GM19193 (cell line): ENCODE data around the gene UGT1A10.

Experiments
- POLR2A ChIP-seq: IDR thresholded peaks from 4 replicates; pipeline ENCODE4 v1.6.1; 2011; ENCODE audit not compliant: insufficient read depth, insufficient read length; ENCODE audit errors: extremely low read depth

The UGT1A10 gene

DNA sequence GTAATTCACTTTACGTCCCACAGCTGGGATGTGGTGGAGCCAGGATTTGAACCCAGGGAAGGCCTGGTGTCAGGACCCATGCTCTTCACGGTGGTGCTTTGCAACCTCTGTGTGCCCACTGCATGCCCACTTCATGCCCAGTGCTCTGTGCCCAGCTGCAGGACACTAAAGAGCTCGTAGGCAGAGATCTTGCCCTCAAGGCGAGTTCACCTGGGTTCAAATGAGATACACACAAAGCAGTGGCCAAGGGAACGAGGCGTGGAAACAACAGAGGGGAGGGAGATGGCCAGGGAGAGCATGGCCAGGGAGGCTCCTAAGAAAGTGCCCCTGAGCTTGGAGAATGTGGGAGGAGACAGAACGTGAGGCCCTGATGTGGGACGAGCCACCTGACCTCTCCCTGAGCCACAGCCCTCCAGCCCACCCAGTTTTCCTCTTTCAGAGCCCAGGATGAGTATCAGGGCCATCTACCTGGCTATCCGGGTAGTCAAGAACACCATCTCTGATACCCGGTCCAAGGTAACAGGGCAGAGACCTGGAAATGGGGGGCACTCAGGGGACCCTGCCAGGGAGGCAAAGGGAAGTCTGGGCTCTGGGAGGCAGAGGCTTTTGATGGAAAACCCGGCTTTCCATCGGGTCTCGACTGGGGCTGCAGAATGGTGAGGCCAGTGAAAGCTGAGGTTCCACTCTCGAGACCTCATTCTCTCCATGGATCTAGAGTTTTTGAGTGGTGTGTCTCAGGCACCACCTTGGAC is 162.3 kb downstream of the UGT1A10 start:
- TF ChIP-seq POLR2A = no peak

DNA sequence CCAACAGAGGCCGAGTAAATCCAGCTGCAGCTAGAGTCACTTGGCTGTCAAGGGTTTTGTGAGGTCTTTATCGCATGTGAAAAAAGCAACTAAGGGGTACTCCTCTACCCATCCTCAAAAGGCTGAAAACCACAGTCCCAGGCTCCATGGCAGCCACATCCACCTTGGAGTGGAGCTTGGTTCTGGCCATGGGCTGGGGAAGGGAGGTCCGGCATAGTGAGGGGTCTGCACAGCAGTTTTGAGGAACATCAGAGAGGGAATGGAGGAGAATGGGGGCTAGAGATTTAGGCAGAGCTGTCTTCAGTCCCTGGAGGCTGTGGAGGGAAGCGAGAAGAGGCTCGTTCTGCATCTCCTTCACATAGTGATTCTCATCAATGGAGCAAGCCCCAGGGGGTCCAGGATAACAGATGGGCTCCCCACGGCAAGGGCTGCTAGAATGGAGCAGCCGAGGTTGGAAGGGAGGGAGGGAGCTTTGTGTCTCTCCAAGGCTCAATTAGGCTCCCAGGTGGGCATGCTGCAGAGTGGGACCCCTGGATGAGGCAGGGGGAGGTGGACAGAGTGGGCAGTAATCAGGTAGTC is 162.9 kb downstream of the UGT1A10 start:
- TF ChIP-seq POLR2A = no peak

DNA sequence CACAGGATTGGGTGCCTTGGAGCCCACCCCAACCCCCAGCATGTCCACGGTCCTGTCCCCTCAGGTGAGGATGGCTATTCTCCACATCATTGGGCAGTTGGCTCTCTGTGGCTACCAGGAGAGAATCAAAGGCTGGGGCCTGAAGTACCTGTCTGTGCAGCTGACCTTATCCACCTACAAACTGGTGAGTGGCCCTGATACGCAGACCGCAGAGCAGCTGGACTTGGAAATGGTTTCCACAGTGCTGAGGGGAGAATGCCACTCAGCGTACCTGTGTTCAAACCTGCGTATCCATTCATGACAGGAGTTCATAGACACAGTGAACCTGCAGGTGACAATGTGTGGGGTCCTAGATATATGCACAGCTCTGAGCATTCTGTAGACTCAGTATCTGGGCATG is 163.5 kb downstream of the UGT1A10 start:
- TF ChIP-seq POLR2A = no peak

DNA sequence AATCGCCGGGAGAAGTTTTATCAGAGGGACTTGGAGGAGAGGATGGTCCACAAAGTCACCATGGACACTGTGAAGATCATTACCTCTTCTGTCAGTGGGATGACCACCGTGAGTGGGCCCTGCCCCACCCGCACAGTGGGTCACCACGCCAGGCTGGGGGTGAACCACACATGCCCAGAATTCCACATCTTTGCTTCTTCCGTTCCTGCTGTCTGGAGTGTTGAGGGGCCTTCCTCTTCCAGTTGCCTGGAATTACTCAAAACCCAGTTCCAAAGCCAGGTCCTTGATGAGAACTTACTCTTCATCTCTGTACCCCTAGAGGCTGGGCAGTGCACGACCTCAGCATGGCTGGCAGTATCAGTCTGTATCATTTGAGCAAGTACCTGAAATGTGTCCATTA is 164.0 kb downstream of the UGT1A10 start:
- TF ChIP-seq POLR2A = no peak

DNA sequence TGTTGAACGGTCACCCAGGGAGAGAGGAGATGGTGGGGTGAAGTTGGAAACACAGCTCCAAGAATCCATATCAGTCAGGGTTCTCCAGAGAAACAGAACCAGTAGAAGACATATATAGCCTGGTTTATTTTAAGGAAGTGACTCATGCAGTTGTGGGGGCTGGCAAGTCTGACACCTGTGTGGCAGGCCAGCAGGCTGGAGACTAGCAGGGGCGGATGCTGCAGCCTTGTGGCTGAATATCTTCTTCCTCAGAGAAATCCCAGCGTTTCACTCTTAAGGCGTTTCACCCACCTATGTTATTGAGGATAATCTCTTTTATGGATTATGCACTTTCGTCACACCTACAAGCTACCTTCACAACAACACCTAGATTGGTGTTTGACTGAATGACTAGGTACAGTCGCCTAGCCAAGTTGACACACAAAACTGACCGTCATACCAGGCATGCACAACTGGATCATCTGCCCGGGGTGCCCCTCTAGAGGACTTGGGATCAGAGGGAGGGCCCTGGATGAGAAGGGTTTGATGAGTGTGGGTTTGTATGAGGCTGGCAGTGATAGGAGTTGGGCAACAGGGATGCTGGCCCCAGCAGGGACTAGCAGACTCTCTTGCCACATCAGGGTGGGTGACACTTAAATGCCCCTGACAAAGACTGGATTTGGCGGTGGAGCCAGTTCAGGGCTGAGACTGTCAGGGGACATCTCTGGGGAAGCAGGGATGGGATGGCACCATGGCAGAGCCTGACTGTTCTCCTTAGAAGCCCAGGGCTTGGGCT is 165.3 kb downstream of the UGT1A10 start:
- TF ChIP-seq POLR2A = no peak

DNA sequence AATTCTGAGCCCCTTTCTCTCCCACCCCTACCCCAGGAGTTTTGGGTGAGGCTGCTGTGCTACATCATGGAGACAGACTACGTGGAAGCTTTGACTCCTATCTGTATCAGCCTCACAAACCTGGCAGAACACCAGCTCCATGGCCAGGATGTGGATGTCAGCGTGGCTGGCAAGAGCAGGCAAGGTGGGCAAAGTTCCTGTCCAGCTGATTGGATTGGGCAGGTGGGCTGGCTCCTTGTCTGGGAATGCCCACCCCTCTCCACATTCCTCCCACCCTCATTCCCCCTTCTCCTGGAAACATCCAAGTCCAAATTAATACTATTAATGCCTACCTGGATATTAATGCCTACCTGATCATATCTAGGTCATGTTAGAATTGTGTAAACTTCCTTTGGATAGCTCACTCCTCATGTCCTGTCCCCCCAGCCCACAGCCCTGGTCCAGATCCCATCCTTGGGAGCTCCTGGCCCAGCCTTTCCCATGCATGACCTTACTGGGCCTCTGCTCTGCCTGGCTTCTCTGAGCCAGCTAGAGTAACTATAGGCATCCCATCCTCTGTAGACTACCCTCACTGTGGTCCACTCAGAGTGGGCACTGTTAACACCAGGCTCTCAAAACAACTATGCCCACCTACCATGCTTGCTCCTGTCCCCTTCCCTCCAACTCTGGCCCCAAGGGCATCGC is 166.0 kb downstream of the UGT1A10 start:
- no peak for TF ChIP-seq POLR2A

GRCh38 chr2:233803292-233803911 is 167.2 kb downstream of the UGT1A10 start:
- no peak for TF ChIP-seq POLR2A

DNA sequence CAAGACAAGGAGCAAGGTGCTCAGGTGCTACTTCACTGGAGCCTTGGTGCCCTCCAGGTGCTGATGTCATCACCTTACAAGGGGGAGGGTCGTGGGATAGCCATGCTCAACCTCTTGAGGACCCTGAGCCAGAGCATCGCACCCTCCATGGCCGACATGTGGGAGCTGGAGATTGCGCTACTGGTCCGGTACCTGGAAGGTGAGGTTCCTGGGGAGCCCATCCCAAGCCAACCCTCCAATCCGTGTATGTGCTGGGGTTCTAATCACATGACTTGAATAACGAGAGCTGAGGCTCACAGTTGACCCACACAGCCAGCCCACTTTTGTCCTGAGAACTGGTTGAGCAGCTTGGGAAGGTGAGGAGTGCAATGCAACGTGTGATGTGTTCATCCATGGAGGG is 167.7 kb downstream of the UGT1A10 start:
- no peak for TF ChIP-seq POLR2A

DNA sequence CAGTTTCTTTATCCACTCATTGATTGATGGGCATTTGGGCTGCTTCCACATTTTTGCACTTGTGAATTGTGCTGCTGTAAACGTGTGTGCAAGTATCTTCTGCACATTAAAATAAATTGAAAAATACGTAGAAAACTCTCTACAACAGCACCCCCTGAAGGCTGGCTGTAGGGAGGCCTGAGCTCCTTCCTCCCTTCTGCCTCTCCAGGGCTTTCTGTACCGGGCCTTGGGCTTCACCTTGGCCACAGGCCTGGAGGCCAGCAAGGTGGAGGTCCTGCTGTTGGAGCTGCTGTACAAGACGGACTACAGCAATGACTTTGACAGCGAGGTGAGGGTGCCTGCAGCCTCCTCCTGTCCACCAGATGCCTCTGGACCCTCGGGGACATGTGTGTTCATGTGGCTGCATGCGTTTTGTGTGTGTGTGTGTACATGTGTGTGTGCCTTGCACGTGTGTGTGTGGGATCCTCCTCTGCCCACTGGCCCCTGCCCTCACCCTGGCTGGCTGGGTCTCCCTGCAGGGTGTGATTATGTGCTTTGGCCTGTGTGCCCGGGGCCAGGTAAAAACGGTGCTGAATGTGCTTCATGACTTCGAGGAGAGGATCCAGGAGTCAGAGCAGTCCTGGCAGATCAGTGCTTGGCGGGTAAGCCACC is 171.1 kb downstream of the UGT1A10 start:
- TF ChIP-seq POLR2A = no peak

- no peak for TF ChIP-seq POLR2A
Measured at GRCh38 chr2:233807966-233808935, 172.0 kb downstream of the UGT1A10 start.

DNA sequence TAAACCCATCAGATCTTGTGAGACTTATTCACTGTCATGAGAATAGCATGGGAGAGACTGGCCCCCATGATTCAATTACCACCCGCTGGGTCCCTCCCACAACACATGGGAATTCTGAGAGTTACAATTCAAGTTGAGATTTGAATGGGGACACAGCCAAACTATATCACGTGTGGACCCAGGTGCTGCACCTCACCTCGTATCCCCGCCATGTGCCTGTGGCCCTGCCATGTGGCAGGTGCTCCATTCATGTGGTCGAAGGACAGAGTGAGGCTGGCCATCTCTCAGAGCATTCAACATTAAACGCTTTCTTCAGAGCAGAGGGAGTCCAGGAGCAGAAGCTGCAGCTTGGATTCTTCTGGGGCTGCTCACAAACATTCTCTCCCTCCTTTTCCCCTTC is 174.1 kb downstream of the UGT1A10 start:
- no peak for TF ChIP-seq POLR2A

DNA sequence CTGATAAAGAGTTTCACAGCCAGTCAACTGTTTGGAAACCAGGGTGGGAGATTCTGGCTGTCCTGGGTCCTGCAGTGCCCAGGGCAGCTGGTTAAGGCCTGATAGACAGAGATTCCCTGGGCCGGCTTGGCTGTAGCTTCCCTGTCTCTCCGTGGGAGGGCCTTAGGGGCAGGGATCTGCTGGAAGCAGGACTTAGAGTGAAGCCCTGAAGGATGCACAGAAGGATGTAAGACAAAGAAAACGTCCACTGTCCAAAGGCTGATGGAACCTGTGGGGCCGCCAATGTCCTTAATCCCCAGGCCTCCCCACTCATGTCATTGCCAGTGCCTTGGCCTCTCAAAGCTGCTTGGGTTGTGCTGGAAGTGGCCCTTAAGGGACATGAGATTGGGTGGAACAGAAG is 174.8 kb downstream of the UGT1A10 start:
- TF ChIP-seq POLR2A = no peak

- TF ChIP-seq POLR2A = no peak
Measured at GRCh38 chr2:233811732-233812131, 175.5 kb downstream of the UGT1A10 start.
